SK-N-MC (cell line): ENCODE measurements around the gene CD1E.

Experiments
- DNase-seq: peaks from one replicate; pipeline ENCODE4 v3.0.0-alpha.2; 2011; ENCODE audit warnings: low read depth, low spot score
- H3K27ac ChIP-seq: fragments of 200-600 bp; sonication (generic); 2 replicates; pipeline ENCODE4 v1.5.1; 2016; ENCODE audit warnings: mixed run types
- H3K36me3 ChIP-seq: fragments of 200-600 bp; sonication (generic); 2 replicates; pipeline ENCODE4 v1.6.1; 2017; ENCODE audit warnings: antibody characterized with exemption, low read length, mixed read lengths; ENCODE audit not compliant: insufficient read depth
- H3K4me3 ChIP-seq: fragments of 200-600 bp; sonication (generic); 2 replicates; pipeline ENCODE4 v1.5.1; 2016
- H3K9ac ChIP-seq: fragments of 200-600 bp; sonication (generic); 2 replicates; pipeline ENCODE4 v1.8.0; 2017; ENCODE audit warnings: mixed run types, mixed read lengths; ENCODE audit not compliant: insufficient read length
- H3K9me3 ChIP-seq: fragments of 200-600 bp; sonication (generic); 2 replicates; pipeline ENCODE4 v1.6.1; 2017; ENCODE audit warnings: low read depth, mild to moderate bottlenecking, antibody characterized with exemption, low read length, moderate library complexity, mixed read lengths
- EZH2 ChIP-seq: fragments of 200-600 bp; sonication (generic); IDR thresholded peaks from one replicate; pipeline ENCODE4 v1.6.1; 2017; ENCODE audit warnings: antibody characterized with exemption
- FOXP2 ChIP-seq: optimal IDR thresholded peaks from 2 replicates; pipeline ENCODE3; 2011; ENCODE audit warnings: mild to moderate bottlenecking, moderate library complexity; ENCODE audit not compliant: insufficient read depth; ENCODE audit errors: extremely low read length, control extremely low read depth
- POLR2AphosphoS5 ChIP-seq: IDR thresholded peaks from 2 replicates; pipeline ENCODE4 v1.6.1; 2012; ENCODE audit warnings: mild to moderate bottlenecking, low read depth, low read length, borderline replicate concordance

Gene CD1E

DNA sequence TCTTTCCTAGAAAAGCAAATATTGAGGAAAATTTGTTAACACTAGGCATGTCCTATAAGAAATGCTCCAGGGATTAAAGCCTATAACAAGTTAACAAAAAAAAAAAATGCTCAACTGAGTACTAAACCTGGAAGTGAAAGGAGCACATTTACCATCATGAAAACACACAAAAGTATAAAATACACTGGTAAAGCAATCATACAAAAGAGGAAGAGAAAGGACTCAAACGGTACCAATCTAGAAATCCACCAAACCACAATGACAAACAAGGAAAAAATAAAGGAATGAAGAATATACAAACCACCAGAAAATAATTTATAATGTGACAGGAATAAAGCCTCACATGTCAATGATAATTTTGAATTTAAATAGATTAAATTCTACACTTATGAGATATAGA, 21.2 kb downstream of the CD1E start:
- TF ChIP-seq POLR2AphosphoS5 (no peak), FOXP2 (no peak), EZH2 (no peak)
- no peaks in the 10 kb centered on the region for H3K9me3 ChIP-seq
- H3K36me3 ChIP-seq, result no peaks in the 10 kb centered on the region
- DNase-seq, result no peak
- no peak overlapping the region for H3K4me3 ChIP-seq
- no peak overlapping the region for H3K27ac ChIP-seq
- no peak overlapping the region for H3K9ac ChIP-seq

DNA sequence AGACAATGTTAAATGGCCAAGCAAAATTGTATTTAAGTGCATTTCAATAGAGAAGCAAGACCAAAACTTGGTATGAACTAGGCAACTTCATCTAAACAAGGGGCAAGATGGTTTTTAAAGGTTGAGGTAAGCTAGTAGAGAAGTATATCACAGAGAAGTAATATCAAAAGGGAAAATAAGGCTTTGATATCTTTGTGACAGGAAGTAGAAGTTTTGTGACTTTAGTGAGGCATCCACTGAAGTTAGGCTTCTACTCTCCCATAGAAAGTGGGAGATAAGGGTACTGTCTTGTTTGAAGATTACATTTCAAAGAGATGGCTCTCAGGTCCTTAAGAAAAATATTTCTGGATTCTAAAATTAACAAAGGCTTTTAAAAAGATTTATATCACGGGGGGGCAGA, 36.6 kb downstream of the CD1E start:
- no peak for DNase-seq
- Histone ChIP-seq H3K9ac (no peak overlapping the region), H3K9me3 (no peaks in the 10 kb centered on the region)

DNA sequence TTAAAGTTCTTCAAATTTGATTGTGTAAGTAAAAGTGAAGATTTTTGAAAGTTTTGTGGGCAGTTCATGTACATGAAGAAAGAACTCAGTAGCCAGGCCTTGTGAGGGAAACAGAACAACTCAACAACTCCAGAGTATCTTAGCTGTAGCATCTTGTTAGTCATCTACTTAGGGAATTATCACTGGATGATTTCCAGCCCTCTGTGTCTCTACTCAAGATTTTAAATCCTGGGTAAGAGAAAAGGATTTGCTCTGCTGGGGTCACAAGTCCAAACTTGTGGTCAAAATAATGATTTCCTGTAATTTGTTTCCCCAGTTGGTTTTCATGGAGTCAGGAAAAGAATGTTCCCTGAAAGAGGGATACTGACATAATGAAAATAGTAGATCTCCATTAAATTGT, 37.4 kb downstream of the CD1E start:
- TF ChIP-seq EZH2 (no peak), FOXP2 (no peak), POLR2AphosphoS5 (no peak)
- DNase-seq, result no peak
- no peak overlapping the region for H3K27ac ChIP-seq
- no peak overlapping the region for H3K4me3 ChIP-seq
- H3K36me3 ChIP-seq, result no peaks in the 10 kb centered on the region
- no peaks in the 10 kb centered on the region for H3K9me3 ChIP-seq
- H3K9ac ChIP-seq, result no peak overlapping the region

More for the DNA sequence above, 36.6 kb downstream of the CD1E start:
- Histone ChIP-seq H3K27ac (no peak overlapping the region), H3K4me3 (no peak overlapping the region), H3K36me3 (no peaks in the 10 kb centered on the region)
- TF ChIP-seq EZH2 (no peak), FOXP2 (no peak), POLR2AphosphoS5 (no peak)

DNA sequence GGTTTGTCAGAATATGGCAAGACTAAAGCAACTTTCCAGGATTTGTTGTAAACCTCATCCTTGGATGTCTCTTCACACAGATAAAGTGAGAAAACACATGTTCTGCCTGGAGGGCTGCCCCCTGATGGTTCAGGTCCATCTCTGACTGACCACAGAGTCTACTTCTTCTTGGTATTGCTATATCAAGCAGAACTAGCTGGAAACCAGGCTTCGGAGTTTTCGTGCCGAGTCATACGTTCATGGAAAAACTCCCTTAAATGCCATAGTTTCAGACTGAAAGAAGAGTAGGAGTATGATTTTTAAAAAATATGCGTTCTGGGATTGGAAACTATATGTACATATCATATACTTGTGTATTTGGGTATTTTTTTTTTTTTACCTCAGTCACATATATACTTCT, 39.8 kb downstream of the CD1E start:
- Histone ChIP-seq H3K9ac (no peak overlapping the region), H3K9me3 (no peaks in the 10 kb centered on the region), H3K36me3 (no peaks in the 10 kb centered on the region), H3K4me3 (no peak overlapping the region), H3K27ac (no peak overlapping the region)
- TF ChIP-seq FOXP2 (no peak), POLR2AphosphoS5 (no peak), EZH2 (no peak)
- DNase-seq, result no peak

DNA sequence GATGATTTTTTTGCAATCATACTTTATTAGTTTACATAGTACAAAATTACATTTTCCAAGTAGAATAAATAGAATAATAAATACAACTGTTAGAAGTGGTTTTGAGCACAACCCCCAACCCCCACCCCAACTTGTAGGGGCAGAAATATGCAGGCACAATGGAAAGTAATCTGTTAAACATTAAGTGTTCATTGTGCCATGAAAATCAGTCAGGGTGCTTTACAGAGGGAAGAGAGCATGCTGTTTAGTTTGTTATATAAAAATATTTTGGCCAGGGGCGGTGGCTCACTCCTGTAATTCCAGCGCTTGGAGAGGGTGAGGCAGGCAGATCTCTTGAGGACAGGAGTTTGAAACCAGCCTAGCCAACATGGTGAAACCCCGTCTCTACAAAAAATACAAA, 43.0 kb downstream of the CD1E start:
- no peak overlapping the region for H3K27ac ChIP-seq
- DNase-seq, result no peak
- TF ChIP-seq EZH2 (no peak), FOXP2 (no peak), POLR2AphosphoS5 (no peak)
- no peaks in the 10 kb centered on the region for H3K9me3 ChIP-seq
- no peak overlapping the region for H3K4me3 ChIP-seq
- H3K36me3 ChIP-seq, result no peaks in the 10 kb centered on the region
- no peak overlapping the region for H3K9ac ChIP-seq

DNA sequence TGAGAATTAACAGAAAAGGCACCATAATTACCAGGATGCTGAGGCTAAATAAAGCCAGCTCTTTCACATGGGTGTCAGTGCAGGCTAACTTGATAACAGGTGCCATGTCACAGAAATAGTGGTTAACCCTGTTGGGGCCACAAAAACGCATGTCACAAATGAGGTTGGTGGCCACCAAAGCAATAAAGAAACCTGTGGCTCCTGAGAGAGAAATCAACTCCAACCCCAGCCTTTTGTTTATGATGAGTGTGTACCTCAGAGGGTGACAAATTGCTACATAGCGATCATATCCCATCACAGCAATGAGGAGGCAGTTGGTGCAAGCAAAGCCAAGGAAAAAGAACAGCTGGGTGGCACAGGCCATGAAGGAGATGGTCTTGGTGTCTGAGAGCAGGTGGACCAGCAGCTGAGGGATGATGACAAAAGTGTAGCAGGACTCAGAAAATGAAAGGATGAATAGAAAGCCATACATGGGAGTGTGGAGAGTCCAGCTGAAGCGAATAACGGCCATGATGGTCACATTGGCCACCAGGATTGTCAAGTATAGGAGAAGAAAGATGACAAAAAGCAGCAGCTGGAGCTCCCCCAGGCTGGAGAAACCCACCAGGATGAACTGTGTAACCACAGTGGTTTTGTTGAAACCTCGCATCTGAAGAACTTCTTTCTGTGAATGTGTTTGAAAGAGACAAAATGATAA, 45.3 kb downstream of the CD1E start, which contains the start of gene OR10T2:
Gene OR10T2 (minus strand): TSS at position 649 of the 697 bp plus-strand sequence. CDS start 0 bp downstream, at position 649.
- Histone ChIP-seq H3K4me3 (no peak within 1 kb of the TSS), H3K27ac (no peak within 1 kb of the TSS), H3K36me3 (no peaks in the 10 kb centered on the region), H3K9me3 (no peaks in the 10 kb centered on the region), H3K9ac (no peak within 1 kb of the TSS)
- TF ChIP-seq EZH2, result no peak
- no peak for TF ChIP-seq FOXP2
- no peak for TF ChIP-seq POLR2AphosphoS5
- DNase-seq, result no peak

DNA sequence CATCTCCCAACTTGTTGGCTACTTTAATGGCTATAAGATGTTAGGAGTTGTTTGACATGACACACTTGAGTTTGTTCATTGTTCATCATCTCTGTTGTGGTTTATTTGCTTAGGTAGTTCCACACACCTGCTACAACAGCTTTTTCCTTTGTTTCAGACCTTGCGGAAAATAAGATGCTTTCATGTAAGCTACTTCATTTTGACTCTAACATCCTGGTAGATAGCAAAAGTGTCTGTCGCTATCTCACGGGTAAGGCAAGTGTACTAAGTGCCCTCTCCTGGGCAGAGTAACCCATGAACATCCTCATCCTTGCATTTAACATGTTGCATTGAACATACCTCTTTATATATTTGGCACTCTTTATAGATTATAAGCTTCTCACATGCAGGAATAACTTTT, 47.2 kb downstream of the CD1E start:
- Histone ChIP-seq H3K27ac (no peak overlapping the region), H3K4me3 (no peak overlapping the region), H3K9ac (no peak overlapping the region), H3K9me3 (no peaks in the 10 kb centered on the region), H3K36me3 (no peaks in the 10 kb centered on the region)
- TF ChIP-seq POLR2AphosphoS5 (no peak), EZH2 (no peak), FOXP2 (no peak)
- no peak for DNase-seq

DNA sequence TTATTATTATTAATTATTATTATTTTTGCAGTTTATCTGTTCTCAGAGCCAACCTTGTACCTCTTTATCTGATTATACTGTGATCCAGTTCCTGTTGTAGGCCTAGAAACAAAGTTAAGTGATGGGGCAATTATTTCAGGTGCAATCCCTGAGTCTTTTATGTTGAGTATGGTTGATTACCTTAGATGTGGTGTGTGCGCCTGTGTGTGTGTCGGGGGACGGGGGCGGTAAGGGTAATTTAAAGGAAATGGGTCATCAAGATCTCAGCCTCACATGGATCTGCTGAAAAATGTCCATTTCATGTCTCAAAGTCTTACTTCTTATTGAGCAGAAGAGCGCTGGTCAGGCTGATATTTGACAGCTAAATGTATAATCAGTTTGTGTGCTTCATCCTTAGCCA, 53.4 kb downstream of the CD1E start:
- H3K36me3 ChIP-seq, result no peaks in the 10 kb centered on the region
- no peak overlapping the region for H3K27ac ChIP-seq
- no peak overlapping the region for H3K9ac ChIP-seq
- DNase-seq, result no peak
- H3K9me3 ChIP-seq, result no peaks in the 10 kb centered on the region
- TF ChIP-seq FOXP2 (no peak), EZH2 (no peak), POLR2AphosphoS5 (no peak)
- H3K4me3 ChIP-seq, result no peak overlapping the region
